GM12891 (cell line): ENCODE measurements around the gene SPTBN1.
A peak's percentile ranks its signal among the peaks of the same experiment; 100 is the strongest.

Source experiments
- DNase-seq: peaks from one replicate; pipeline ENCODE4 v3.0.0; 2011; ENCODE audit warnings: low spot score; ENCODE audit not compliant: insufficient read length
- FAIRE-seq: peaks from 2 replicates; lab custom pipeline; 2011; peaks lifted over from hg19 to GRCh38; lab: Jason Lieb, UNC
- PAX5 ChIP-seq: IDR thresholded peaks from 2 replicates; pipeline ENCODE4 v1.6.1; 2011; ENCODE audit warnings: low read length, moderate library complexity, mild to moderate bottlenecking; ENCODE audit not compliant: insufficient read depth, severe bottlenecking
- POLR2A ChIP-seq: IDR thresholded peaks from 2 replicates; pipeline ENCODE4 v1.6.1; 2011; ENCODE audit warnings: low read depth, low read length, control low read depth
- POLR2AphosphoS5 ChIP-seq: IDR thresholded peaks from 2 replicates; pipeline ENCODE4 v1.6.1; 2011; ENCODE audit warnings: low read depth, low read length, control low read depth
- POU2F2 ChIP-seq: IDR thresholded peaks from 2 replicates; pipeline ENCODE4 v1.6.1; 2011; ENCODE audit warnings: low read depth, mild to moderate bottlenecking, control low read depth, low read length, moderate library complexity
- SPI1 ChIP-seq: IDR thresholded peaks from 2 replicates; pipeline ENCODE4 v1.6.1; 2011; ENCODE audit warnings: low read depth, low read length, control low read depth
- TAF1 ChIP-seq: IDR thresholded peaks from 2 replicates; pipeline ENCODE4 v1.6.1; 2011; ENCODE audit warnings: low read depth, low read length, control low read depth

SPTBN1 gene

GRCh38 chr2:54529935-54530334 is 73.8 kb downstream of the SPTBN1 start:
- DNase-seq = no peak
- FAIRE-seq = no peak
- no peak for TF ChIP-seq POLR2A
- TF ChIP-seq POLR2AphosphoS5 = no peak

- no peak for DNase-seq
- no peak for FAIRE-seq
- TF ChIP-seq POLR2A (no peak), POU2F2 (no peak), PAX5 (no peak), TAF1 (no peak), POLR2AphosphoS5 (no peak), SPI1 (no peak)
These were observed 75.4 kb downstream of the SPTBN1 start for GRCh38 chr2:54531558-54531957.

- no peak for DNase-seq
- FAIRE-seq = no peak
- TF ChIP-seq POLR2AphosphoS5 (no peak), SPI1 (no peak), PAX5 (no peak), TAF1 (no peak), POU2F2 (no peak), POLR2A (no peak)
These were observed 78.1 kb downstream of the SPTBN1 start for GRCh38 chr2:54534221-54534620.

GRCh38 chr2:54534625-54535024 is 78.5 kb downstream of the SPTBN1 start:
- FAIRE-seq (no peak), DNase-seq (no peak)
- TF ChIP-seq TAF1 (no peak), POLR2A (no peak), POLR2AphosphoS5 (no peak)

GRCh38 chr2:54535599-54536195 is 79.6 kb downstream of the SPTBN1 start:
- DNase-seq = no peak
- FAIRE-seq = no peak
- TF ChIP-seq PAX5 (no peak), SPI1 (peak; percentile 45), POLR2A (no peak), TAF1 (no peak)

- no peak for FAIRE-seq
- TF ChIP-seq TAF1 = no peak
- DNase-seq = no peak
These were observed 80.6 kb downstream of the SPTBN1 start for GRCh38 chr2:54536720-54537119.

GRCh38 chr2:54538537-54538936 is 82.4 kb downstream of the SPTBN1 start:
- DNase-seq (no peak), FAIRE-seq (no peak)
- TF ChIP-seq TAF1 (no peak), SPI1 (no peak), POLR2A (no peak), POLR2AphosphoS5 (no peak), PAX5 (no peak), POU2F2 (no peak)

- DNase-seq (no peak), FAIRE-seq (no peak)
- TF ChIP-seq SPI1 = no peak
- no peak for TF ChIP-seq TAF1
- no peak for TF ChIP-seq POLR2A
These were observed 83.6 kb downstream of the SPTBN1 start for GRCh38 chr2:54539683-54540082.

- DNase-seq (no peak), FAIRE-seq (no peak)
- no peak for TF ChIP-seq TAF1
- TF ChIP-seq POLR2A = no peak
These were observed 84.1 kb downstream of the SPTBN1 start for GRCh38 chr2:54540194-54540593.

GRCh38 chr2:54541995-54542394 is 85.9 kb downstream of the SPTBN1 start:
- FAIRE-seq (no peak), DNase-seq (no peak)
- TF ChIP-seq POU2F2 (no peak), POLR2AphosphoS5 (no peak), PAX5 (no peak), SPI1 (no peak), POLR2A (no peak), TAF1 (no peak)

- no peak for TF ChIP-seq TAF1
- TF ChIP-seq PAX5 = no peak
- no peak for TF ChIP-seq POLR2AphosphoS5
- peak; percentile 41; the same call in 1 of the 2 replicates for TF ChIP-seq SPI1
- FAIRE-seq (no peak), DNase-seq (no peak)
These were observed 87.7 kb downstream of the SPTBN1 start for GRCh38 chr2:54543733-54544396.
